NCI-H345 treated with DMSO at 0.1 percent for 48 hours (cell line): ENCODE results near the gene KRT14.

Source experiments
- DNase-seq: peaks from one replicate; lab custom pipeline; 2025; ENCODE audit not compliant: unreplicated experiment; lab: John Stamatoyannopoulos, UW

Gene KRT14

DNA sequence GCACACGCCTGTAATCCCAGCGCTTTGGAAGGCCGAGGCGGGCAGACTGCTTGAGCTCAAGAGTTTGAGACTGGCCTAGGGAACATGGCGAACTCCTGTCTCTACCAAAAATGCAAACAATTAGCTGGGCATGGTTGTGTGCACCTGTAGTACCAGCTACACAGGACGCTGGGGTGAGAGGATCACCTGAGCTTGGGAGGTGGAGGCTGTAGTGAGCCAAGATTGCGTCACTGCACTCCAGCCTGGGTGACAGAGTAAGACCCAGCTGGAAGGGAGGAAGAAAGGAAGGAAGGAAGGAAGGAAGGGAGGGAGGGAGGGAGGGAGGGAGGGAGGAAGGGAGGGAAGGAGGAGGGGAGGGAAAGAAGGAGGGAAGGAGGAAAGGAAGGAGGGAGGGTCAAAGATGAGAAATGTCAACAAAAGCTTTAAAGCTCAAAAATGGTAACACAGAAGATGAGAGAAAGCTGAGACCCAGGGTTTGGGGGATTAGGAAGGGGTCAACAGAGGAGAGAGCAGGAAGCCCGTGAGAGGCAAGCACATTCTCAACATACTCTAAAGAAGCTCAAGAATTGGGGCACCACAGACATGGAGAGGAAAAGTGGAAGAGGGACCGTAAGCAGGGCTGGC is 53.6 kb downstream of the KRT14 start:
- DNase-seq = no peak
